ENCODE data around the gene NAGPA. TPM values are rescaled to one million over a fixed set of nuclear protein-coding genes. Genes with fewer than 3 reads are reported as not detected.
"Not testable (repeated sequence)": the region's sequence is repeated elsewhere in the genome, so short reads cannot be mapped to it uniquely, and the experiment has no call there.

NAGPA gene
- total RNA-seq, 1 donor from 2014 or later = 6.5 TPM

DNA sequence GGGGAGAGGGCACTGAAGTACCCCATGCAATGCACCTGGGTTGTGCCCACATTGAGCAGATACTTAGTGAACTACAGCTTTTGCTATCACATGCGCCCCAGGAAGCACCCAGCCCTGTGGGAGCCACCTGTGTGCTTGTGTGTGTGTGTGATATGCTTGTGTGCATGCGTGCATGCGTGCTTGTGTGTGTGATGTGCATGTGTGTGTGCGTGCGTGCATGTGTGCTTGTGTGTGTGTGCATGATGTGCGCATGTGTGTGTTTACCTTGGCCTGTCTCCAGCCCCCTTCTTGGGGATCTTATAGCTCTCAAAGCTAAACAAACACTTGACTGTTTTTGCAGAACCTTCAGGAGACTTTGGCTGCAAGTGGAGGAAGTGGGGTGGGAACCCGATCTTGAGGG is 31.2 kb upstream of the NAGPA start:
- peak; percentile 68 for DNase-seq (ENCODE audit: missing footprints)

DNA sequence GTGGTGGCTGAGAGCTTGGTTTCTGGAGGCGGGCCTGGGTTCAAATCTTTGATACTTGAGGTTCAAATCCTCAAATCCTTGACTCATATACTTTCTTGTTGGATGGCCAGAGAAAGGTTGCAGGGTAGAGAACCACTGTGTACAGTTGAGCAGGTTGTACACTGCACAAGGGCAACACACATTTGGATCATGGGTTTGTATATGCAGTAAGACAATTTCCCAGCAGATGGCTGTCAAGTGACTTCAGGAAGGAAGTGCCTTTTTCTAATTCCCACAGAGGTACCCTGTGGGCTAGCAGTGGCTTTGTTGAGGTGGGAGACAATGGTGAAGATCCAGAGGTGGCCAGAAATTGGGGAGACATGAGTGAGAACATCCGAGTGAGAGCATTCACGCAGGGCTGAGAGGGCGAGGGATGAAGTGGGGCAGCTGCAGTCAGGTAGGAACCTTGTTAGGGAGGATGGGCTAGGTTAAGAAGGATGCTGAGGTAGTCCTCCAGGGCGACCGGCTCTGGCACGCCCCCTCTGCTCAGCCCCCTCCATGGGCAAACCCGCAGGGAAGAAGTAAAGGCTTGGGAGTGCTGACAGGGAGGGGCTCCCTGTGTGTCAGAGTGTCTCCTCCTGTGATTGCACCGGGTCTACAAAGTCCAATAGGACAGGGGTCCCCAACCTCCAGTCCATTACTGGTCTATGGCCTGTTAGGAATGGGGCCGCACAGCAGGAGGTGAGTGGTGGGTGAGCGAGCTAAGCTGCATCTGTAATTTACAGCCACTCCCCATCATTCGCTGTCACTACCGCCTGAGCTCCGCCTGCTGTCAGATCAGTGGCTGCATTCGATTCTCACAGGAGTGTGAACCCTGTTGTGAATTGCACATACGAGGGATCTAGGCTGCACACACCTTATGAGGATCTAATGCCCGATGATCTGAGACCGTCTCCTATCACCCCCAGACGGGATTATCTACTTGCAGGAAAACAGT is 29.3 kb upstream of the NAGPA start:
- intact Hi-C loops (cut with DNase I) = no loop called here
- no peak for DNase-seq (ENCODE audit: missing footprints)
- ATAC-seq = no peak

More for the DNA sequence above, 31.2 kb upstream of the NAGPA start:
- intact Hi-C loops (cut with DNase I) = no loop called here
- no peak for ATAC-seq

DNA sequence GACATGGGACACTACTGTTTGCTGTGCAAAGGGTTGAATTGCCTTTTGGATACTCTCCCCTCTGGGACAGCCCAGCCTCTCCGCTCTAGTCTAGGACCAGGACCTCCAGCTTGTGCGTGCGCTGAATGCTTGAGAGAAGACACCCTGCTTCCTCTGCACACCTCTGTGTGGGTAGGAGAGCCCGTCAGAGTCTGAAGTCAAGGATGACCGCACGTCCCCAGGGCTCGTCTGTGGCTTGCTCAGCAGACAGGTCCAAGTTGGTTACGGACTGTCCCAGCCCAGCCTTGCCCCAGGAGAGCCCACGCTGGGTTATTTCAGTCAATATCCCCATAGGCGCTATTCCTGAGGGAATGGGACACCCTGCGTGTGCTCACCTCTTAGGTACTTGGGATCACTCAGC is 28.3 kb upstream of the NAGPA start:
- ATAC-seq = no peak
- intact Hi-C loops (cut with DNase I) = no loop called here

DNA sequence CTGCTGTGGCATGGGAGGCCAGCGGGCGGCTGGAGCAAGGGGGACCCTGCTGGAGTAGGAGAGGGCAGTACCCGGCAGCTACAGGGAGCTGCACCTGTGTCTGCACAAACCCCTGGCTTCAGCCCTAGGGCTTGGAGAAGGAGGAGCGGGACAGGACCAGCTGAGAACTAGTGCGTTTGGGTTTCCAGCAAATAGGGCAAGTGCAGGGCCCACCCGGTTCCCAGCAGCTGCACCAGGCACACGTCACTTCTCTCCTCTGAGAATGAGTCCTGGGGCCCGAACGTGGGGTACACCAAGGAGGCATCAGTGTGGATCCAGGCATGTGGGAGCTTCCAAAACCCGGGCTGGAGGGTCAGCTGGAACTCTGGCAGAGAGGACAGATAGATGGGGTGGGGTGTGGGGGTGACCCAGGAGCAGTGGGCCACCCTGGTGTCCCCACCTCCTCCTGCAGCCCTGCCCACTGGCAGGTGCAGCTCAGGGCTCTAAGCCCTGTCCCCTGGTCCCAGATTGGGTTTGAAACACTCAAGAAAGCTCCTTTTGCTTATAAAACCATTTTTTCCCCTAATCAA is 26.4 kb upstream of the NAGPA start:
- no peak for DNase-seq (ENCODE audit: missing footprints)
- ATAC-seq = no peak
- intact Hi-C loops (cut with DNase I) = no loop called here

More for the DNA sequence above, 28.3 kb upstream of the NAGPA start:
- DNase-seq (ENCODE audit: missing footprints) = no peak

DNA sequence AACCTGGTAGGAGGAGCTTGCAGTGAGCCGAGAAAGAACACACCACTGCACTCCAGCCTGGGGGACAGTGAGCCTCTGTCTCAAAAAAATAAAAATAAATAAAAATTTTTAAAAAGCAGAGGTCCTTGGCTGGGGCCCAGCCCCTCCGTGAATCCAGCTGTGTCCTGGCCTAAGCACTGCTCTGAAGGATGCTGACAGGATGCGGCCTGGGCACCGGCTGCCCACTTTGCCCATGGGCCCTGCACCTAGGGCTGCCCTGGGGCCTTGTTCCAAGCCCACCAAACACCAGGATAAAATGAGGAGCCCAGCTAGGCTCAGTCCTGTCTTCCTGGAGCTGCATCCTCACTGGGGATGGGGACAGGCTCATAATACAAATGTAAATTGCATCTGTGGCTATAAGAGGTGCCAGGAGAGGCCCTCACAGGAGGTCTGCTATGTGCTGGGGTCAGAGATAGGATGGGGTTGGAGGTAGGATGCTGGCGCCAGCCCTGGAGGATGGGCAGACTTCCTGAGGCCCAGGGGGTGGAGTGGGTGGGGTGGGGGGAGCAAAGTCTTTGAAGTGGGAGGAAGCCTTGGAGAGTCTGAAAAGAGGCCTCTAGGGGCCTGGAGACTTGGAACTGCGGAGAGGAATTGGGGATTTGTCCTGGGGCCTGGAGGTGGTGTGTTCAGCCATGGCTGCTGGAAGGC is 25.8 kb upstream of the NAGPA start:
- ATAC-seq (no peak), DNase-seq (ENCODE audit: missing footprints) (no peak)
- intact Hi-C loops (cut with DNase I) = no loop called here

DNA sequence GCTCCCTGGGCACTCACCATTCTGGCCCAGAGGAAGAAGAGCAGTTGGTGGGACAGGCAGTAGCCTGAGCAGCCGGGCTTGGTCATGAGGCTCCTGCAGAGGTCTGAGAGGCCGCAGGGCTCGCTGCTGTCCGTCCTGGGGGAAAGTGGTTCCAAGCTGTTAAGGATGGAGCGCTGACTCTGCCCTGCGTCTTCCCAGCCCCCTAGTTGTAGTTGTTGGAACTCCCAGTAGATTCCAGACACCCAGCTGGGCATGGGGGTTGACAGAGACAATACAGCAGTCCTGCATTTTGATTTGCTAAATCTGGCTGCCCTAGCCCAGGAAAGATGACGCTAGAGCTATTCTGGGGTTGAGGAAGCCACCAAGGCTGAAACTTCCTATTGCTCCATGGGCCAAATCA is 24.7 kb upstream of the NAGPA start:
- intact Hi-C loops (cut with DNase I) = no loop called here
- no peak for ATAC-seq
- DNase-seq (ENCODE audit: missing footprints) = no peak

DNA sequence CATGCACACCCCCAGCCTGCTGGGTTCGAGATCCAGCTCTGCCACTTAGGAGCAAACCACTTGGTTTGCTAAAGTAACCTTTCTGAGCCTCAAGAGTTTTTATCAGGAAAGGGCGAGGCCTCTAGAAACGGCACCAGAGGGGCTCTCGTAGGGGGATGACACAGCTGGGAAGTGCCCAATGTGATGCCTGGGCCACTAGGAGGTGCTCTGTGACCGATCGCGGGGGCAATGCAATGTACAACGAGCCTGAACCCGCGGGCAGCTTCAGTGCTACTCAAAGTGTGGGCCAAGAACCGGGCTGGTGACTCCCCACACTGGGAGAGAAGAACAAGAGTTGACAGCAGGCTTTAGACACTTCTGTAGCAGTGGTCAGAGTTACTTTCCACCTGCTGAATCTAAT is 22.6 kb upstream of the NAGPA start:
- DNase-seq (ENCODE audit: missing footprints) = no peak
- intact Hi-C loops (cut with DNase I) = no loop called here

DNA sequence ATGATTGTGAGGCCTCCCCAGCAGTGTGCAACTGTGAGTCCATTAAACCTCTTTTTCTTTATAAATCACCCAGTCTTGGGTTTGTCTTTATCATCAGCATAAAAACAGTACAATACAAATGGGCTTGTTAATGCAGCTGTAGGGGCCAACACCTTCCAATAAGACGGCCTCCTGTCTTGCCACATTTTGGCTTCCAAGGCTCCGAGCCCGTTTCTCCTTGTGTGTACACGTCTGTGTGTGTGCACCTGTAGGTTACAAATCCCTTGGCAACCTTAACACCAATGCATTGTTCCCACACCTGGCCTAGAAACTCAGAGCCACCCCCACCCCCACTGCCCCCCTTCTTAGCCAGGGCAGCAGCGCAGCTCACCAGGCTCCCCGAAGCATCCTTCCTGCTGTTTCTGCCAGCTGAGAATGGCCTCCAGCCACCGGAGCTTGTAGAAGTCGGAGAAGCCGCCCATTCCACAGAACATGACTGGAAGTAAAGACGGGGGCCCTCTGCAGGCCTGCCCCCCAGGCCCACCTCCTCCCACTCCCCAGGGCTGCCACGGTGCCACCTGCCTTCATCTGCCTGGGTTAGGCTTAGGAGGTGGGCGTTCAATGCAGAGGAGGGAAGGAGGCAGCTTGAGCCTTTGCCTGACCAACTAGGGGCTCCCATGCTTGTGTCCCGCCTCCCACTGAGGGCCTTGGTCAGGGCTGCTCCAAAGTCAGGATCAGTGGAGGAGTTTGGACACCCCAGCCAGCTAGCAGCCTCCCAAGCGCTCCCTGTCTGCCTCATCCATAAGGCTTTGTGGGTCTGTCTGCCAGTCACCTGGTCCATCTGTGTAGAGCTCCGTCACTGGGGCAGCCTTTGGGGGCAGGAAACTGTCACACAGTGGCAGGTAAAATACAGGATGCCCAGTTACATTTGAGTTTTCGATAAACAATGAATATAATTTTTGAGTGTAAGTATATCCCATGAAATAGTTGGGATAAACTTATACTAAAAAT is 21.4 kb upstream of the NAGPA start:
- intact Hi-C loops (cut with DNase I) = no loop called here
- DNase-seq (ENCODE audit: missing footprints) (no peak), ATAC-seq (no peak)

More for the DNA sequence above, 22.6 kb upstream of the NAGPA start:
- ATAC-seq = no peak

DNA sequence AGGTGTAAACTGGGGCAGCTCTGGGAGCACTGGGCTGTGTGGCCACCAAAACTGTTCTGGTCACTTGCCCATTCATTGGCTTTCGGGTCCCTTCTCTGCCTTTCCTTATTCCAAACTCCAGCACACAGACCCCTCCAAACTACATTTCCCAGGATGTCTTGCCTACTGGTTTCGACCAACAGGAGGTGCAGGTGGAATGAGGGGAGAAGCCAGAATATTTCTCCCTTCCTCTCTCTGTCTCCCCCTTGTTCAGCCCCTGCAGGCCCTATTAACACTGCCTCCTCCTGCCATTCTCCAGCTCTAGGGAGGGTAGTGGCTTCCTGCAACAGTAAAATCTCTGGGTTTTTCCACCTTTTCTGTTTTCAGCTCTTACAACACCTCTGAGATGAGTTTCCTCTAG is 13.2 kb upstream of the NAGPA start:
- intact Hi-C loops (cut with DNase I) = no loop called here
- DNase-seq (ENCODE audit: missing footprints) (no peak), ATAC-seq (no peak)

DNA sequence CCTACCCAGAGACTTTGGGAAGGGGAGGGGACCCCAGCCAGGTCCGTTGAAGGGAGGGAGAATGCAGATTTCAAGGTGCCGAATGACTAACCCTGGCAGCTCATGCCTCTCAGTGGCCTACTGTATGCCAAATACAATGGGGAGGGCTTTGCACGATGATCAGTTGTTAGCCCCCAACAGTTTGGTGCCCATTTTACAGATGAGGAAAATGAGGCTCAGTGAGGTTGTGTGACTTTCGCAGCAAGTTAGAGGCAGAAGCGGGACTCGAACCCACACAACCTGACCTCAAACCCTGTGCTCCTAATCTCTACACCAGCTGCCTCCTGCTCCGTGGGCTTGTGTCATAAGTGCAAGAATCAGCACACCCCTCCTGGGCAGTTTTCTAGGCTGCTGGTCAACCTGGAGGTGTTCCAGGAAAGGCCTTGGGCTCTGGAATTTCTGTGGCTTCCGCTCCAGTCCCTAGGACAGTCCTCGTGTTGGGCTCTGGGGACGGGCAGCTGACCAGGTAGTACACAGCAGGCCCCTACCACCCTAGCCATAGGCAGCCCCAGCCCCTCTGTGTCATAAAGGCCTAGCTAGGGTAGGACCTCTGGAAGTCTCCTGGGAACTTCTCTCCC is 11.9 kb upstream of the NAGPA start:
- intact Hi-C loops (cut with DNase I) = no loop called here
- ATAC-seq (no peak), DNase-seq (ENCODE audit: missing footprints) (peak; percentile 33)

DNA sequence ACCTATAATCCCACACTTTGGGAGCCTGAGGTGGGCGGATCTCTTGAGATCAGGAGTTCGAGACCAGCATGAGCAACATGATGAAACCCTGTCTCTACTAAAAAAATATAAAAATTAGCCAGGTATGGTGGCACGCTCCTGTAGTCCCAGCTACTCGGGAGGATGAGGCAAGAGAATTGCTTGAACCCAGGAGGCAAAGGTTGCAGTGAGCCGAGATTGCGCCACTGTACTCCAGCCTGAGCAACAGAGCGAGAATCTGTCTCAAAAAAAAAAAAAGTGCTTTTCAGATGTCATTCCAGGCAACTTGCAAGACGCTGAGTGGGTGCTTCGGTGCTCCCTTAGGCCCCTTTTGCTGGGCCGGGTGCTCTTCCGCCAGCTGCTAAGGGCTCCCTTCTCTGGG is 10.8 kb upstream of the NAGPA start:
- DNase-seq (ENCODE audit: missing footprints); ATAC-seq; intact Hi-C loops (cut with DNase I): not testable (repeated sequence)

DNA sequence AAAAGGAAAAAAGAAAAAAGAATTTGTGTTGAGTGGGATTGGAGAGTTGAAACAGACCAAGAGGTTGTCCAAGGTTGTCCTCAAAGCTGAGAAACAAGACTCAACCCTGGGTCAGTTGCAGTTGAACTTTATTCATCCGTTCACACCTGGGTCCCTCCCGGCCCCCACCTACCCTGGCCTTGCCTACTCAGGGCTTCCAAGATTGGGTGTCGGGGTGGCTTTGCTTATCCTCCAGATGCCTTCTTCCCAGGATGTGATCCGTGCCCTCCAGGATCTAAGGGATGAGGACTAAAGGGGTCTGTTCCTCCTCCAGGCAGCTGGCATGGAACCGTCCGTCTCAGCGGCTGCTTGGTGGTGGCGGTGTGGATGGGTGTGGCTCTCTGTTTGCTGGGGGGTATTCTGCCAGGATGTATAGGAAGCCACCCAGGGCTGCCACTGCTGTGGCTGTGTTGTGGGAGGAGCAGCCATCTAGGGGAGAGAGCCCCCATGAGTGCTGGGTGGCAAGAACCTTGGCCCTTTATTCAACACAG is 10.3 kb upstream of the NAGPA start:
- ATAC-seq (no peak), DNase-seq (ENCODE audit: missing footprints) (peak; percentile 23)
- intact Hi-C loops (cut with DNase I) = no loop called here

DNA sequence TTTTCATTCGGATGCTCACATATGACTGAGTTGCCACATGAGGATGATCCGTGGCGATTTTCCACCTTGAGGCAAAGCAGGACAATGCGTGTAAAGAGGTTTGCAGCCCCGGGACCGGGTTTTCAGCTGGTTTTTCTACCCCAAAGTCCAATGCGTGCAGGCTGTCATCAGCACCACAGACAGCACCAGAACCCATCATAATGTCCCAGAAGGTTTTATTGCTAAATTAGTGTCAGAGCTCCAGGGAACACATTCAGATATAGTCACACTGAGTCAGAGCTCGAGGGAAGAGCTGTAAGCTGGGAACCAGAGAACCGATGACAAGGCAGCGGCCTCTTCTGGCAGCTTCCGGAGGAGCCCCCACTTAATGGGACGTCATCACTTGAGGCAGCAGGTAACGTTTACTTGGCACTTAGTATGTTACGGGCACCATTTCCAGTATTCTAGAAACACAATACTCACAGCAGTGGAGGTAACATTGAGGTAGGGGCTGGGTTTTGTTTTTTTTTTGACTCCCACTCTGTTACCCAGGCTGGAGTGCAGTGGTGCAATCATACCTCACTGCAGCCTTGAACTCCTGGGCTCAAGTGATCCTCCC is 8.9 kb upstream of the NAGPA start:
- ATAC-seq (no peak), DNase-seq (ENCODE audit: missing footprints) (no peak)
- intact Hi-C loops (cut with DNase I) = no loop called here

DNA sequence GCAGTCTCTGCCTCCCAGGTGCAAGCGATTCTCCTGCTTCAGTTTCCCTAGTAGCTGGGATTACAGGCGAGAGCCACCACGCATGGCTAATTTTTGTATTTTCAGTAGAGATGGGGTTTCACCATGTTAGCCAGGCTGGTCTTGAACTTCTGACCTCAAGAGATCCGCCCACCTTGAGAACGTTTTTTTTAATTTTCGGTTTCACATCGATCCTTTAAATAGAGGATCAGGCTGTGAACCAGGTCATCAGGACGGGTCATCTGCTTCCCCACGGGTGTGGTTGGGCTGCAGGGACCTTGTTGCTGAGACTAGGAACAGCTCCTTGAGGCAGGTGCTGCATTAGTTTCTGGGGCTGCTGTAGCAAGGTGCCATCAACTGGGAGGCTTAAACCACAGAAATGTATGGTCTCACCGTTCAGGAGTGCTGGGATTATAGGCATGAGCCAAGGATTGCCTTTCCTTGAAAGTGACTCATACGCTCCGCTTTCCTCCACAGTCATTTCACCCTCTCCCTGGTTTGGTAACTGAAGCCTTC is 7.9 kb upstream of the NAGPA start:
- ATAC-seq (no peak), DNase-seq (ENCODE audit: missing footprints) (peak; percentile 33)
- intact Hi-C loops (cut with DNase I) = no loop called here

DNA sequence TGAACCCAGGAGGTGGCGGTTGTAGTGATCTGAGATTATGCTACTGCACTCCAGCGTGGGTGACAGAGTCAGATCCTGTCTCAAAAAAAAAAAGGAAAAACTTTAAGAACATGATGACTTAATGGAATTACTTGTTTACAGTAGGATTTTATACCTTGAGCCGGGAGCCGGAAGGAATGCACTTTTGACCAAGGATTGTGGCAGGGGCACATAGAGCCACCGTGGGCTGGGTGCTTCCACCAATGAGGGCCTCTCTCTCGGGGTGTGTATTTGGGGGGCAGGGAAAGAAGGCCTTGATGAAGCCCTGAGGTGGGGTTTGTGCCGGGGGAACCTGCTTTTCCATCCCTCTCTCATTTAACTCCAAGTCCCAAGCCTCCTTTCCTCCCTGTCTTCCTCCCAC is 6.7 kb upstream of the NAGPA start:
- intact Hi-C loops (cut with DNase I) = no loop called here
- no peak for ATAC-seq
- peak; percentile 11 for DNase-seq (ENCODE audit: missing footprints)

DNA sequence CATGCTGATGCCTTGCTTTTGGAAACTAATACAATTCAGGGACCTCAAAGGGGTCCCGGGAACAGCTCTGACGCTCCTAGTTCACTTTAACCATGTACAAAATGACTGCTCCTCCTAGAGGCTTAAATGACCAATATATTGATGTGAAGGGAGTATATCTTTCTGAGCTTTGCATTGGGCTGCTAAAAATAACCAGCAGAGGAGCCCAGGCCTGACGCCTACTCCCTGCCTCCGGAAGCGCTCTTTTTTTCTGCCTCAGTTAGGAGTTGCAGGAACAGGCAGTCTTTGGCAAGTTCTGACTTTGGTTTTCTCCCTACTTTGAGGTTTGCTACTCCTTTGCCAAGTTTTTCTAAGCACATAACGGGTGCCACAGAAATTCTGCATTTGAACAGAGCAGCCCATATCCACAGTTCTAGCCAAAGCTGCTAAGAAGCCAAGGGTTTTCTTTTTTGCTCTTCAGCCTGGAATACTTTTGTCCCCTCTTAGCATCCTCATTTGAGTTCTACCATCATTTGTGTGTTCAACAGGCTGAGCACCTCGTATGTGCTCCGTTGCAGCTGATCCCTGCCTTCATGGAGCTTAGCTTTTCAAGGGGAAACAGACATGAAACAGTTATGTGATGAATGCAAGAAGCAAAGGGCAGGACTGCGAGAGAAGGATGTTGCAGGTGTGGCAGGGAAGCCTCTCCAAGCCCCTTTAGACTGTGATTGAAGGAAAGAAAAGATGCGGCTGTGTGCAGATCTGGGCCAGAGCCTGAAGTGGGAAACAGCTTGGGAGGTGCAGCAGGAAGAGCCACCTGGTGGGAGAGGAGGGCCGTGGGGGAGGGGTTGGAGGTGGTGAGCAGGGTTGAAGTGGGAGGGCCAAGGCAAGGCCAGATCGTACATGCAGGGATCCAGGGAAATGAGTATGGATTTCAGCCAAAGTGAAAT is 2.8 kb upstream of the NAGPA start:
- intact Hi-C loops (cut with DNase I) = no loop called here
- ATAC-seq (no peak), DNase-seq (ENCODE audit: missing footprints) (peak; percentile 8)
